Right renal cortex interstitium (tissue), 3 donors: ENCODE measurements around the gene PHLDA2. TPM values are rescaled to one million over a fixed set of nuclear protein-coding genes. Genes with fewer than 3 reads are reported as not detected.

Experiments used
- DNase-seq, 3 donors: peaks; one replicate each; pipeline ENCODE4 v3.0.0-alpha.2; 2013; ENCODE audit warnings: low read depth in 3 of 3, low spot score in 2 of 3
- polyA plus RNA-seq, 3 donors: library from polyadenylated mRNA; unstranded; fragments of 120-200 nt; gene quantifications; one replicate each; pipeline ENCODE4 v1.2.1, GENCODE V29; 2013; ENCODE audit not compliant: insufficient read length in 3 of 3

PHLDA2 gene
- polyA plus RNA-seq, 3 donors, result 0.68 to 1.0 (median 0.75) TPM

- no peak for DNase-seq
Observed at GRCh38 chr11:2930704-2931419, 1.6 kb upstream of the PHLDA2 start.

- DNase-seq, result no peak
Observed at GRCh38 chr11:2929950-2930703, 907 bp upstream of the PHLDA2 start.

GRCh38 chr11:2929531-2929949 is 320 bp upstream of the PHLDA2 start:
- DNase-seq, result no peak

GRCh38 chr11:2927851-2928604 is 1.2 kb downstream of the PHLDA2 start:
- no peak for DNase-seq

- no peak for DNase-seq
Observed at GRCh38 chr11:2927121-2927800, 2.0 kb downstream of the PHLDA2 start.

- no peak for DNase-seq
Observed at GRCh38 chr11:2926611-2927051, 2.6 kb downstream of the PHLDA2 start.

- no peak for DNase-seq
Observed at GRCh38 chr11:2924821-2925675, 4.2 kb downstream of the PHLDA2 start.

GRCh38 chr11:2924381-2924780 is 4.8 kb downstream of the PHLDA2 start:
- DNase-seq, result no peak

GRCh38 chr11:2923446-2924375 is 5.5 kb downstream of the PHLDA2 start:
- DNase-seq, result no peak

GRCh38 chr11:2922655-2923054 is 6.6 kb downstream of the PHLDA2 start:
- DNase-seq, result no peak

- no peak for DNase-seq
Observed at GRCh38 chr11:2921742-2922493, 7.3 kb downstream of the PHLDA2 start.

GRCh38 chr11:2921261-2921660 is 8.0 kb downstream of the PHLDA2 start:
- DNase-seq, result no peak

- no peak for DNase-seq
Observed at GRCh38 chr11:2920343-2920742, 8.9 kb downstream of the PHLDA2 start.

GRCh38 chr11:2919837-2920236 is 9.4 kb downstream of the PHLDA2 start:
- DNase-seq, result no peak

- DNase-seq, result no peak
Observed at GRCh38 chr11:2919188-2919587, 10.0 kb downstream of the PHLDA2 start.

- DNase-seq, result no peak
Observed at GRCh38 chr11:2917842-2918490, 11.3 kb downstream of the PHLDA2 start.

- no peak for DNase-seq
Observed at GRCh38 chr11:2916892-2917645, 12.2 kb downstream of the PHLDA2 start.
